ENCODE data around the gene TACC2. TPM values are rescaled to one million over a fixed set of nuclear protein-coding genes. Genes with fewer than 3 reads are reported as not detected.

The TACC2 gene
- total and polyA plus RNA-seq, 12 donors, result 68.1 to 451 (median 364) TPM

GRCh38 chr10:121976607-121977006 lies 12.4 kb upstream of the TACC2 start:
- Histone ChIP-seq H3K27ac (no peak overlapping the region), H3K9me3 (no peaks in the 10 kb centered on the region), H3K4me3 (no peak overlapping the region), H3K27me3 (no peaks in the 10 kb centered on the region), H3K4me1 (peaks cover 0 to 30% (median 23%) of the 10 kb centered on the region in 9 donors), H3K36me3 (peaks cover 0 to 16% (median 0%) of the 10 kb centered on the region in 9 donors)
- intact Hi-C loops (cut with DNase I), result loop anchor here in 4 of 10 donors (5.0 to 10.0 kb wide), 3 partner anchors 52 to 136 kb away; partner anchors contain the start of gene ATE1 (in 2 of the 4)
- no peak for TF ChIP-seq CTCF (IDR thresholded peaks at IDR 0.05)
- ATAC-seq, result no peak
- 89 to 90% methylated on average over 6 of the region's 6 CpGs for WGBS, 2 donors
- DNase-seq, result no peak

- no peak for ATAC-seq
- no peaks in the 10 kb centered on the region for H3K9me3 ChIP-seq
- intact Hi-C loops (cut with DNase I), result loop anchor here in 4 of 10 donors (5.0 to 10.0 kb wide), 3 partner anchors 54 to 134 kb away; partner anchors contain the start of gene ATE1 (in 2 of the 4)
- no peak for DNase-seq
- WGBS, 2 donors, result 96% methylated on average over 26 of the region's 26 CpGs
- H3K4me3 ChIP-seq, result no peak overlapping the region
- no peaks in the 10 kb centered on the region for H3K27me3 ChIP-seq
- peaks cover 0 to 17% (median 15%) of the 10 kb centered on the region in 9 donors for H3K4me1 ChIP-seq
- no peak overlapping the region for H3K27ac ChIP-seq
- TF ChIP-seq CTCF (IDR thresholded peaks at IDR 0.05), result no peak
- H3K36me3 ChIP-seq, result no peaks in the 10 kb centered on the region
These were observed 10.5 kb upstream of the TACC2 start for GRCh38 chr10:121978511-121978910.

- TF ChIP-seq CTCF (IDR thresholded peaks at IDR 0.05), result no peak
- intact Hi-C loops (cut with DNase I), result no loop called here
- 78 to 95% methylated on average over 2 of the region's 2 CpGs for WGBS, 2 donors
These were observed 7.6 kb upstream of the TACC2 start for GRCh38 chr10:121981346-121981745.

DNA sequence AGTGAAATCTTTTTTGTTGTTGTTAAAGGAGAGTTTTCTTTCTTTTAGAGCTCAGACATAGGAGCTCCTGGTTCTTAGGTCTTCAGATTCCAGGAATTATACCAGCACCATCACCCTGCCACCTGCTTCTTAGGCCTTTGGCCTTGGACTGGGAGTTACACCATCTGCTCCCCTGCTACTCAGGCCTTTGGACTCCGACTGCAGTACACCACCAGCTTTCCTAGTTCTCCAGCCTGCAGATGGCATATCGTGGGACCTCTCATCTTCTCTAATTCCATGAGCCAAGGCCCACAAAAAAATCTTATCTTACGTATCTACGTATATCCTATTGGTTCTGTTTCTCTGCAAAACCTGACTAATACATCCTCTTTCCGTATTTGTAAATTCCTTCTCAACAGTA lies 5.1 kb upstream of the TACC2 start:
- H3K27ac ChIP-seq, result no peak overlapping the region
- ATAC-seq, result no peak
- peaks cover 0 to 21% (median 8%) of the 10 kb centered on the region in 11 donors for H3K9me3 ChIP-seq
- no peaks in the 10 kb centered on the region for H3K4me1 ChIP-seq
- no peak for TF ChIP-seq CTCF (IDR thresholded peaks at IDR 0.05)
- DNase-seq, result no peak
- 80 to 93% methylated on average over 5 of the region's 5 CpGs for WGBS, 2 donors
- H3K27me3 ChIP-seq, result no peaks in the 10 kb centered on the region
- no peak overlapping the region for H3K4me3 ChIP-seq
- H3K36me3 ChIP-seq, result no peaks in the 10 kb centered on the region
- intact Hi-C loops (cut with DNase I), result no loop called here

More at GRCh38 chr10:121981346-121981745, 7.6 kb upstream of the TACC2 start:
- Histone ChIP-seq H3K9me3 (peaks cover 0 to 21% (median 8%) of the 10 kb centered on the region in 11 donors), H3K36me3 (no peaks in the 10 kb centered on the region), H3K27ac (no peak overlapping the region), H3K27me3 (no peaks in the 10 kb centered on the region), H3K4me1 (no peaks in the 10 kb centered on the region), H3K4me3 (no peak overlapping the region)
- ATAC-seq (no peak), DNase-seq (no peak)
